SK-N-SH (cell line): ENCODE results near the gene GPR146. TPM values are rescaled to one million over a fixed set of nuclear protein-coding genes. Genes with fewer than 3 reads are reported as not detected.

ENCODE experiments used
- CTCF ChIA-PET: fragments of 300-600, 350-600 bp; formaldehyde crosslinking; extraction: SDS; loops from one replicate; lab custom pipeline; 2021; lab: Yijun Ruan, JAX
- POLR2A ChIA-PET: fragments of 350-600 bp; sonication (Branson Sonifier 250); formaldehyde crosslinking; extraction: SDS; loops from one replicate; lab custom pipeline; 2020; ENCODE audit warnings: antibody characterized with exemption, inconsistent platforms; lab: Yijun Ruan, JAX
- DNase-seq: peaks from one replicate; pipeline ENCODE4 v3.0.0; 2012
- H2AFZ ChIP-seq: fragments of 200-600 bp; sonication (generic); 2 replicates; pipeline ENCODE4 v1.8.1; 2016; ENCODE audit warnings: antibody characterized with exemption, mild to moderate bottlenecking, low read depth
- H3F3A ChIP-seq: fragments of 200-600 bp; sonication (generic); replicated peaks from 2 replicates; pipeline ENCODE3; 2016; ENCODE audit warnings: antibody characterized with exemption, mild to moderate bottlenecking; ENCODE audit not compliant: insufficient read depth
- H3K27ac ChIP-seq, 2 experiments: fragments of 200-500 bp in 1 of 2; fragments of 200-600 bp in 1 of 2; sonication (Bioruptor generic) in 1 of 2; sonication (generic), shearing (Covaris generic) in 1 of 2; 2 replicates each; pipeline versions ENCODE4 v1.5.1 to v1.6.1; 2014 to 2016; ENCODE audit warnings: low read depth in 2 of 2, inconsistent platforms in 1 of 2, low read length in 1 of 2, mild to moderate bottlenecking in 1 of 2, mixed read lengths in 1 of 2
- H3K27me3 ChIP-seq: fragments of 200-600 bp; sonication (generic), shearing (Covaris generic); 2 replicates; pipeline ENCODE4 v1.6.1; 2016; ENCODE audit warnings: mixed run types; ENCODE audit not compliant: insufficient read depth
- H3K36me3 ChIP-seq, 2 experiments: fragments of 200-500 bp in 1 of 2; fragments of 200-600 bp in 1 of 2; sonication (Bioruptor generic) in 1 of 2; sonication (generic) in 1 of 2; replicated peaks in 1 of 2; 2 replicates each; pipeline versions ENCODE3 to v1.5.1; 2014 to 2016; ENCODE audit warnings: low read length in 1 of 2, mild to moderate bottlenecking in 1 of 2; ENCODE audit not compliant: insufficient read depth in 2 of 2, control insufficient read depth in 1 of 2
- H3K4me1 ChIP-seq, 2 experiments: fragments of 200-500 bp in 1 of 2; fragments of 200-600 bp in 1 of 2; sonication (Bioruptor generic) in 1 of 2; sonication (generic), shearing (Covaris generic) in 1 of 2; 2 replicates each; pipeline versions ENCODE4 v1.5.1 to v1.6.1; 2014 to 2016; ENCODE audit warnings: low read depth in 1 of 2, low read length in 1 of 2, mixed run types in 1 of 2; ENCODE audit not compliant: insufficient read depth in 2 of 2, control insufficient read depth in 1 of 2
- H3K4me2 ChIP-seq: fragments of 200-600 bp; sonication (generic), shearing (Covaris generic); 2 replicates; pipeline ENCODE4 v1.6.1; 2017; ENCODE audit warnings: mixed run types
- H3K4me3 ChIP-seq, 2 experiments: fragments of 200-500 bp in 1 of 2; fragments of 200-600 bp in 1 of 2; sonication (Bioruptor generic) in 1 of 2; sonication (generic), shearing (Covaris generic) in 1 of 2; 2 replicates each; pipeline versions ENCODE4 v1.5.1 to v1.8.1; 2014 to 2016; ENCODE audit warnings: low read depth in 2 of 2, inconsistent platforms in 1 of 2, low read length in 1 of 2, mild to moderate bottlenecking in 1 of 2, mixed read lengths in 1 of 2, moderate library complexity in 1 of 2
- H3K79me2 ChIP-seq: fragments of 200-600 bp; sonication (generic); 2 replicates; pipeline ENCODE4 v1.8.1; 2017; ENCODE audit warnings: mild to moderate bottlenecking; ENCODE audit not compliant: insufficient read depth
- H3K9ac ChIP-seq: fragments of 200-600 bp; sonication (generic); 2 replicates; pipeline ENCODE4 v1.6.1; 2017; ENCODE audit warnings: mixed run types
- H3K9me2 ChIP-seq: fragments of 200-600 bp; sonication (generic); 2 replicates; pipeline ENCODE4 v1.6.1; 2017; ENCODE audit warnings: mixed run types
- H3K9me3 ChIP-seq: fragments of 200-600 bp; sonication (generic); 2 replicates; pipeline ENCODE4 v1.6.1; 2017; ENCODE audit warnings: mixed run types, mild to moderate bottlenecking, moderate library complexity
- H4K20me1 ChIP-seq: fragments of 200-600 bp; sonication (generic); 2 replicates; pipeline ENCODE4 v1.6.1; 2017; ENCODE audit warnings: mild to moderate bottlenecking, mixed run types; ENCODE audit not compliant: insufficient read depth
- CHD2 ChIP-seq: fragments of 150-350 bp; IDR thresholded peaks from 2 replicates; pipeline ENCODE4 v1.6.1; 2018; ENCODE audit warnings: low read length; ENCODE audit not compliant: partially characterized antibody
- ELF1 ChIP-seq: IDR thresholded peaks from 2 replicates; pipeline ENCODE4 v1.4.0; 2012
- EZH2phosphoT487 ChIP-seq: fragments of 200-600 bp; sonication (generic); IDR thresholded peaks from 2 replicates; pipeline ENCODE4 v1.6.1; 2017; ENCODE audit warnings: low read depth, mixed run types, mild to moderate bottlenecking, antibody characterized with exemption, moderate library complexity, borderline replicate concordance
- FOSL2 ChIP-seq: IDR thresholded peaks from 2 replicates; pipeline ENCODE4 v1.4.0; 2012; ENCODE audit warnings: low read depth, mild to moderate bottlenecking, moderate library complexity, borderline replicate concordance
- FOXJ3 ChIP-seq: sonication (generic); formaldehyde crosslinking; IDR thresholded peaks from 2 replicates; pipeline ENCODE4 v1.5.1; 2020; ENCODE audit warnings: mild to moderate bottlenecking, missing genetic modification reagents
- FOXM1 ChIP-seq: IDR thresholded peaks from 2 replicates; pipeline ENCODE4 v1.4.0; 2012; ENCODE audit warnings: low read depth, mild to moderate bottlenecking
- GATA2 ChIP-seq: sonication (generic); formaldehyde crosslinking; IDR thresholded peaks from 2 replicates; pipeline ENCODE4 v1.5.0; 2020; ENCODE audit warnings: mild to moderate bottlenecking, missing genetic modification reagents
- IRF3 ChIP-seq: fragments of 150-350 bp; IDR thresholded peaks from 2 replicates; pipeline ENCODE4 v1.6.1; 2016; ENCODE audit warnings: mild to moderate bottlenecking, low read depth, low read length
- JUND ChIP-seq: IDR thresholded peaks from 2 replicates; pipeline ENCODE4 v1.4.0; 2012
- MEF2A ChIP-seq: IDR thresholded peaks from 2 replicates; pipeline ENCODE4 v1.4.0; 2012; ENCODE audit warnings: low read depth, borderline replicate concordance
- NRF1 ChIP-seq: IDR thresholded peaks from 2 replicates; pipeline ENCODE4 v1.6.1; 2012; ENCODE audit warnings: low read depth, mild to moderate bottlenecking, low read length
- RAD21 ChIP-seq: IDR thresholded peaks from 2 replicates; pipeline ENCODE4 v1.6.1; 2012; ENCODE audit warnings: mild to moderate bottlenecking, low read length
- RFX5 ChIP-seq: IDR thresholded peaks from 2 replicates; pipeline ENCODE4 v1.6.1; 2012; ENCODE audit warnings: mild to moderate bottlenecking, improper control_type of control experiment, low read length
- SMC3 ChIP-seq: IDR thresholded peaks from 2 replicates; pipeline ENCODE4 v1.6.1; 2012; ENCODE audit warnings: low read depth, low read length, improper control_type of control experiment
- TAF1 ChIP-seq: IDR thresholded peaks from 2 replicates; pipeline ENCODE4 v1.6.1; 2012; ENCODE audit warnings: low read depth, mild to moderate bottlenecking, low read length, moderate library complexity, borderline replicate concordance
- TCF12 ChIP-seq: IDR thresholded peaks from 2 replicates; pipeline ENCODE4 v1.4.0; 2012
- USF1 ChIP-seq: IDR thresholded peaks from 2 replicates; pipeline ENCODE4 v1.4.0; 2012; ENCODE audit warnings: low read depth, borderline replicate concordance
- USF2 ChIP-seq: fragments of 150-350 bp; IDR thresholded peaks from 2 replicates; pipeline ENCODE4 v1.6.1; 2017; ENCODE audit warnings: antibody characterized with exemption, low read length, low read depth, borderline replicate concordance
- WGBS: methylation state at CpG from one replicate; pipeline ENCODE4 v1.1.6; 2017; ENCODE audit warnings: low lambda C conversion rate; 5-methylcytosine and 5-hydroxymethylcytosine counted together
- polyA plus RNA-seq, 3 experiments: library from polyadenylated mRNA; depleted of rRNA; stranded (reverse); fragments of >200 nt; gene quantifications; 2 replicates each; pipeline ENCODE4 v1.2.3, GENCODE V29; 2012

The GPR146 gene
- polyA plus RNA-seq, 1 of the 3 experiments (the other 2 are of a cell fraction): 1.4 TPM

GRCh38 chr7:1031716-1032455, 12.5 kb upstream of the GPR146 start:
- H3K9me3 ChIP-seq: no peaks in the 10 kb centered on the region
- peaks cover 9% of the 10 kb centered on the region for H4K20me1 ChIP-seq
- H2AFZ ChIP-seq: no peak overlapping the region
- peaks cover 13% of the 10 kb centered on the region for H3K79me2 ChIP-seq
- H3K4me1 ChIP-seq: peaks cover 8 to 14% of the 10 kb centered on the region in 2 experiments; a peak in 3 of 4 replicates
- H3F3A ChIP-seq: peaks cover 19% of the 10 kb centered on the region
- WGBS: 94% methylated on average over 27 of the region's 33 CpGs
- H3K4me2 ChIP-seq: no peak overlapping the region
- ChIA-PET CTCF (no interaction called here), POLR2A (no interaction called here)
- no peak for TF ChIP-seq USF2
- no peak for TF ChIP-seq JUND
- no peak for TF ChIP-seq ELF1
- no peak for TF ChIP-seq USF1
- no peak for TF ChIP-seq FOXM1
- no peak for TF ChIP-seq RFX5
- TF ChIP-seq EZH2phosphoT487: no peak
- no peak for TF ChIP-seq TCF12
- no peak for TF ChIP-seq SMC3
- TF ChIP-seq TAF1: no peak
- no peak for TF ChIP-seq MEF2A
- no peak for TF ChIP-seq GATA2
- no peak for TF ChIP-seq CHD2
- TF ChIP-seq IRF3: no peak
- no peak for TF ChIP-seq RAD21
- no peak for TF ChIP-seq FOSL2
- TF ChIP-seq NRF1: no peak
- no peak for TF ChIP-seq FOXJ3 (CRISPR knock-in tag)
- peaks cover 0 to 8% of the 10 kb centered on the region in 2 experiments for H3K36me3 ChIP-seq
- no peak overlapping the region for H3K9ac ChIP-seq
- no peak overlapping the region for H3K27ac ChIP-seq
- no peaks in the 10 kb centered on the region for H3K27me3 ChIP-seq
- no peaks in the 10 kb centered on the region for H3K9me2 ChIP-seq
- DNase-seq: no peak
- no peak overlapping the region for H3K4me3 ChIP-seq
